CD4-positive, alpha-beta memory T cell (primary cell): ENCODE measurements around the gene LHX4. TPM values are rescaled to one million over a fixed set of nuclear protein-coding genes. Genes with fewer than 3 reads are reported as not detected.

ENCODE experiments used
- polyA plus RNA-seq, 2 donors: library from polyadenylated mRNA; unstranded; fragments of 300-500 nt; fragmentation: Illumina TruSeq; gene quantifications; one replicate each; pipeline ENCODE4 v1.2.3, GENCODE V29; 2021
- total RNA-seq, 2 experiments: library from RNA; stranded (reverse); gene quantifications; one replicate each; pipeline ENCODE4 v1.2.3, GENCODE V29; 2021

The LHX4 gene
- total and polyA plus RNA-seq, 4 experiments from 2014 or later, result 0.25 TPM; not detected in 3

Other genes starting within 250 kb of the LHX4 start
- gene QSOX1, start 75.4 kb upstream of the LHX4 start, total RNA-seq, result 10 to 100 TPM; 19.1 to 25.1 TPM
- 10 to 100 TPM; 10.7 to 16.3 TPM for gene QSOX1, start 75.4 kb upstream of the LHX4 start, polyA plus RNA-seq